K562 (cell line): ENCODE data around the gene HMCN1. TPM values are rescaled to one million over a fixed set of nuclear protein-coding genes. Genes with fewer than 3 reads are reported as not detected.

ENCODE experiments used
- BACH1 ChIP-seq: fragments of 200-800 bp; sonication (Bioruptor generic); IDR thresholded peaks from 2 replicates; pipeline ENCODE4 v1.6.1; 2016; ENCODE audit warnings: missing genetic modification characterization, missing compliant biosample characterization
- CBFA2T2 ChIP-seq: fragments of 450-650 bp; conservative IDR thresholded peaks from 2 replicates; pipeline ENCODE4 v1.6.1; 2017; ENCODE audit warnings: mild to moderate bottlenecking
- CBFA2T3 ChIP-seq: fragments of 450-650 bp; IDR thresholded peaks from 2 replicates; pipeline ENCODE4 v1.6.1; 2017
- CC2D1A ChIP-seq: fragments of 450-650 bp; IDR thresholded peaks from 2 replicates; pipeline ENCODE4 v1.6.1; 2017; ENCODE audit warnings: mild to moderate bottlenecking
- ESRRA ChIP-seq: fragments of 450-650 bp; IDR thresholded peaks from 2 replicates; pipeline ENCODE4 v1.6.1; 2014; ENCODE audit warnings: low read depth, mild to moderate bottlenecking, moderate library complexity, borderline replicate concordance
- GABPB1 ChIP-seq: sonication (generic); formaldehyde crosslinking; IDR thresholded peaks from 2 replicates; pipeline ENCODE4 v1.8.0; 2022; ENCODE audit warnings: mild to moderate bottlenecking, missing genetic modification reagents
- GTF2E2 ChIP-seq: fragments of 200-800 bp; sonication (Bioruptor generic); IDR thresholded peaks from 2 replicates; pipeline ENCODE4 v1.6.1; 2016; ENCODE audit warnings: missing genetic modification characterization, missing compliant biosample characterization
- HCFC1 ChIP-seq: IDR thresholded peaks from 2 replicates; pipeline ENCODE4 v1.6.1; 2012; ENCODE audit warnings: low read depth, low read length, improper control_type of control experiment
- KLF10 ChIP-seq: fragments of 250-450 bp; sonication (Bioruptor Pico); IDR thresholded peaks from 2 replicates; pipeline ENCODE4 v1.6.1; 2021; ENCODE audit warnings: matching md5 sums
- NBN ChIP-seq: fragments of 450-650 bp; IDR thresholded peaks from 2 replicates; pipeline ENCODE4 v1.6.1; 2016; ENCODE audit warnings: low read depth, mild to moderate bottlenecking
- NFIC ChIP-seq: fragments of 450-650 bp; IDR thresholded peaks from 2 replicates; pipeline ENCODE4 v1.6.1; 2017; ENCODE audit warnings: mild to moderate bottlenecking, inconsistent platforms
- RCOR1 ChIP-seq, 2 experiments: IDR thresholded peaks; 2 replicates each; pipeline ENCODE4 v1.6.1; 2012; ENCODE audit warnings: low read depth in 2 of 2, low read length in 2 of 2, borderline replicate concordance in 1 of 2, improper control_type of control experiment in 1 of 2
- SLC30A9 ChIP-seq: fragments of 250-450 bp; sonication (Bioruptor Pico); IDR thresholded peaks from 2 replicates; pipeline ENCODE4 v1.8.0; 2022; ENCODE audit warnings: mild to moderate bottlenecking, moderate library complexity
- SNIP1 ChIP-seq: fragments of 450-650 bp; IDR thresholded peaks from 2 replicates; pipeline ENCODE4 v1.7.1; 2017; ENCODE audit warnings: low read depth, mild to moderate bottlenecking
- TEAD1 ChIP-seq, 2 experiments: fragments of 450-650 bp in 1 of 2; sonication (generic) in 1 of 2; formaldehyde crosslinking; IDR thresholded peaks; 2 replicates each; pipeline versions ENCODE4 v1.4.0 to v1.8.0; 2020 to 2022; ENCODE audit warnings: mild to moderate bottlenecking in 2 of 2, missing genetic modification reagents in 1 of 2
- TRIM28 ChIP-seq: fragments of 450-650 bp; IDR thresholded peaks from 2 replicates; pipeline ENCODE4 v1.6.1; 2017
- ZNF134 ChIP-seq: fragments of 250-450 bp; sonication (Bioruptor Pico); conservative IDR thresholded peaks from 2 replicates; pipeline ENCODE4 v1.4.0; 2020
- polyA plus RNA-seq, 8 experiments: library from polyadenylated mRNA; depleted of rRNA in 4 of 8; stranded (reverse) in 5 of 8; unstranded in 3 of 8; fragments of >200 nt; fragmentation: Nextera tagmentation in 2 of 8; fragmentation: Illumina TruSeq in 1 of 8; extraction: Ambion mirVana in 2 of 8; extraction: Trizol in 1 of 8; gene quantifications; 2 replicates each; pipeline versions ENCODE4 v1.2.1 to v1.2.3, GENCODE V29; 2011 to 2014; ENCODE audit warnings: inconsistent platforms in 1 of 8, missing spikeins in 1 of 8
- total RNA-seq, 7 experiments: library from RNA; depleted of rRNA in 6 of 7; stranded (reverse); fragments of >200 nt in 6 of 7; fragmentation: Illumina TruSeq in 2 of 7; extraction: Trizol in 2 of 7; gene quantifications; 2 replicates each; pipeline versions ENCODE4 v1.2.1 to v1.2.3, GENCODE V29; 2011 to 2021; ENCODE audit warnings: low replicate concordance in 1 of 7
- TF ChIP-seq, protein P1 (sequence below): fragments of 150-350 bp; conservative IDR thresholded peaks from 2 replicates; pipeline ENCODE4 v1.6.1; 2014; ENCODE audit warnings: low read length
- TF ChIP-seq, protein P2 (sequence below): fragments of 250-450 bp; sonication (Bioruptor Pico); IDR thresholded peaks from 2 replicates; pipeline ENCODE4 v1.4.0; 2020; ENCODE audit warnings: mild to moderate bottlenecking
- TF ChIP-seq, protein P3 (sequence below): IDR thresholded peaks from 2 replicates; pipeline ENCODE4 v1.6.1; 2012; ENCODE audit warnings: low read depth, low read length, improper control_type of control experiment, borderline replicate concordance
- TF ChIP-seq, protein P4 (sequence below): fragments of 450-650 bp; formaldehyde crosslinking; IDR thresholded peaks from 2 replicates; pipeline ENCODE4 v1.4.0; 2020; ENCODE audit warnings: mild to moderate bottlenecking, moderate library complexity

HMCN1 gene
- total and polyA plus RNA-seq, 9 of the 15 experiments (the other 6 are each of a cell fraction or from before 2014, with no cell fraction given) = 0.07 to 0.36 (median 0.21) TPM

DNA sequence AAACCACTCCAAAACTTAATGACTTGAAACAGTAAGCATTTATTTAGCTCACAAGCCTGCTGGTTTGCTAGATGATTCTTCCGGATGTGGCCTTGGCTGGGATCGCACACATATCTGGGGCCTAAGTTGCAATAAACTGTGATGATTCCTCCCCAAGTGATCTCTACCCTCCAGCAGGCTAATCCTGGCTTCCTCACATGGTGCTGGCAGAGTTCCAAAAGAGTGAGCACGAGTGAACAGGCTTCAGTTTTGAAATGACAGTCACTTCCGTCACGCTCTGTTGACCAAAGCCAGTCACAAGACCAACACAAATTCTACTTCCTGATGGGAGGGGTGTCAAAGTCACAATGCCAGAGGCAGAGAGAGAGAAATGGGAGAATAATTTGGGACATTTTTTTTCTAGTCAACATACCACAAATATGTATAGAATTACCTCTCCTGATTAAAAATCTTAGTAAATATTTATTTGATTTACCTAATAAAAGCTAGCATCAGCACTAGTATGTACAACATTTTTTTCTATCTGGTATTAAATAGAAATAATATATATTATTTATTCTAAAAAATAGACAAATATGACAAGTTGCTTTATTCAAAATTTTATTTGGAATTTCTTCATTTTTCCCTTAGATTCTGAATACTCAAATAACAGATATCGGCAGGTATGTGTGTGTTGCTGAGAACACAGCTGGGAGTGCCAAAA lies 348.2 kb downstream of the HMCN1 start (continued):
- TF ChIP-seq, protein P1, sequence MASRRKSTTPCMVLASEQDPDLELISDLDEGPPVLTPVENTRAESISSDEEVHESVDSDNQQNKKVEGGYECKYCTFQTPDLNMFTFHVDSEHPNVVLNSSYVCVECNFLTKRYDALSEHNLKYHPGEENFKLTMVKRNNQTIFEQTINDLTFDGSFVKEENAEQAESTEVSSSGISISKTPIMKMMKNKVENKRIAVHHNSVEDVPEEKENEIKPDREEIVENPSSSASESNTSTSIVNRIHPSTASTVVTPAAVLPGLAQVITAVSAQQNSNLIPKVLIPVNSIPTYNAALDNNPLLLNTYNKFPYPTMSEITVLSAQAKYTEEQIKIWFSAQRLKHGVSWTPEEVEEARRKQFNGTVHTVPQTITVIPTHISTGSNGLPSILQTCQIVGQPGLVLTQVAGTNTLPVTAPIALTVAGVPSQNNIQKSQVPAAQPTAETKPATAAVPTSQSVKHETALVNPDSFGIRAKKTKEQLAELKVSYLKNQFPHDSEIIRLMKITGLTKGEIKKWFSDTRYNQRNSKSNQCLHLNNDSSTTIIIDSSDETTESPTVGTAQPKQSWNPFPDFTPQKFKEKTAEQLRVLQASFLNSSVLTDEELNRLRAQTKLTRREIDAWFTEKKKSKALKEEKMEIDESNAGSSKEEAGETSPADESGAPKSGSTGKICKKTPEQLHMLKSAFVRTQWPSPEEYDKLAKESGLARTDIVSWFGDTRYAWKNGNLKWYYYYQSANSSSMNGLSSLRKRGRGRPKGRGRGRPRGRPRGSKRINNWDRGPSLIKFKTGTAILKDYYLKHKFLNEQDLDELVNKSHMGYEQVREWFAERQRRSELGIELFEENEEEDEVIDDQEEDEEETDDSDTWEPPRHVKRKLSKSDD = no peak
- TF ChIP-seq CBFA2T2 (peak; percentile 81), CC2D1A (peak; percentile 98), ESRRA (no peak), NBN (peak; percentile 83), KLF10 (CRISPR knock-in tag) (no peak), NFIC (peak; percentile 100), GTF2E2 (no peak), CBFA2T3 (peak; percentile 91), ZNF134 (0 out of 2 replicates have a peak, but pooled peaks have one; percentile 20), TRIM28 (0 out of 2 replicates have a peak, but pooled peaks have one; percentile 17), SNIP1 (no peak), RCOR1 (IDR thresholded peaks at IDR 0.05; ENCODE audit: borderline replicate concordance in 1 of 2, low read depth in 2 of 2, low read length in 2 of 2) (peak in 1 of 2 experiments; percentile 91; a peak in 2 of 4 replicates), BACH1 (tag) (peak; percentile 64; the same call in 1 of the 2 replicates), HCFC1 (no peak), GABPB1 (CRISPR knock-in tag) (peak; percentile 82), TEAD1 (CRISPR knock-in tag; IDR thresholded peaks at IDR 0.05) (0 out of 4 replicates have a peak, but pooled peaks of 1 of the 2 experiments have one; percentile 50), SLC30A9 (no peak)
- TF ChIP-seq, protein P2, sequence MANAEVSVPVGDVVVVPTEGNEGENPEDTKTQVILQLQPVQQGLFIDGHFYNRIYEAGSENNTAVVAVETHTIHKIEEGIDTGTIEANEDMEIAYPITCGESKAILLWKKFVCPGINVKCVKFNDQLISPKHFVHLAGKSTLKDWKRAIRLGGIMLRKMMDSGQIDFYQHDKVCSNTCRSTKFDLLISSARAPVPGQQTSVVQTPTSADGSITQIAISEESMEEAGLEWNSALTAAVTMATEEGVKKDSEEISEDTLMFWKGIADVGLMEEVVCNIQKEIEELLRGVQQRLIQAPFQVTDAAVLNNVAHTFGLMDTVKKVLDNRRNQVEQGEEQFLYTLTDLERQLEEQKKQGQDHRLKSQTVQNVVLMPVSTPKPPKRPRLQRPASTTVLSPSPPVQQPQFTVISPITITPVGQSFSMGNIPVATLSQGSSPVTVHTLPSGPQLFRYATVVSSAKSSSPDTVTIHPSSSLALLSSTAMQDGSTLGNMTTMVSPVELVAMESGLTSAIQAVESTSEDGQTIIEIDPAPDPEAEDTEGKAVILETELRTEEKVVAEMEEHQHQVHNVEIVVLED = 0 out of 2 replicates have a peak, but pooled peaks have one; percentile 20
- TF ChIP-seq, protein P3, sequence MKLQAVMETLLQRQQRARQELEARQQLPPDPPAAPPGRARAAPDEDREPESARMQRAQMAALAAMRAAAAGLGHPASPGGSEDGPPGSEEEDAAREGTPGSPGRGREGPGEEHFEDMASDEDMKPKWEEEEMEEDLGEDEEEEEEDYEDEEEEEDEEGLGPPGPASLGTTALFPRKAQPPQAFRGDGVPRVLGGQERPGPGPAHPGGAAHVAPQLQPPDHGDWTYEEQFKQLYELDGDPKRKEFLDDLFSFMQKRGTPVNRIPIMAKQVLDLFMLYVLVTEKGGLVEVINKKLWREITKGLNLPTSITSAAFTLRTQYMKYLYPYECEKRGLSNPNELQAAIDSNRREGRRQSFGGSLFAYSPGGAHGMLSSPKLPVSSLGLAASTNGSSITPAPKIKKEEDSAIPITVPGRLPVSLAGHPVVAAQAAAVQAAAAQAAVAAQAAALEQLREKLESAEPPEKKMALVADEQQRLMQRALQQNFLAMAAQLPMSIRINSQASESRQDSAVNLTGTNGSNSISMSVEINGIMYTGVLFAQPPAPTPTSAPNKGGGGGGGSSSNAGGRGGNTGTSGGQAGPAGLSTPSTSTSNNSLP = peak; percentile 82; the same call in 1 of the 2 replicates
- TF ChIP-seq, protein P4, sequence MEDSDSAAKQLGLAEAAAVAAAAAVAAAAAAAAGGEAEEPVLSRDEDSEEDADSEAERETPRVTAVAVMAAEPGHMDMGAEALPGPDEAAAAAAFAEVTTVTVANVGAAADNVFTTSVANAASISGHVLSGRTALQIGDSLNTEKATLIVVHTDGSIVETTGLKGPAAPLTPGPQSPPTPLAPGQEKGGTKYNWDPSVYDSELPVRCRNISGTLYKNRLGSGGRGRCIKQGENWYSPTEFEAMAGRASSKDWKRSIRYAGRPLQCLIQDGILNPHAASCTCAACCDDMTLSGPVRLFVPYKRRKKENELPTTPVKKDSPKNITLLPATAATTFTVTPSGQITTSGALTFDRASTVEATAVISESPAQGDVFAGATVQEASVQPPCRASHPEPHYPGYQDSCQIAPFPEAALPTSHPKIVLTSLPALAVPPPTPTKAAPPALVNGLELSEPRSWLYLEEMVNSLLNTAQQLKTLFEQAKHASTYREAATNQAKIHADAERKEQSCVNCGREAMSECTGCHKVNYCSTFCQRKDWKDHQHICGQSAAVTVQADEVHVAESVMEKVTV (CRISPR knock-in tag) = 0 out of 2 replicates have a peak, but pooled peaks have one; percentile 28
